ENCODE results near the gene ZSCAN10.

The ZSCAN10 gene

GRCh38 chr16:3112058-3112880 is 13.2 kb upstream of the ZSCAN10 start, which contains the start of gene ZNF205:
ZNF205 (plus strand) TSS chr16:3112586; CDS start chr16:3113431, 845 bp downstream.
- DNase-seq: no peak
- no peak for ATAC-seq

- peak; percentile 94 for DNase-seq
- ATAC-seq: peak; percentile 91
These were observed 7.3 kb upstream of the ZSCAN10 start for GRCh38 chr16:3106205-3106928.

- DNase-seq (peak; percentile 47), ATAC-seq (no peak)
These were observed 2.9 kb upstream of the ZSCAN10 start for GRCh38 chr16:3101841-3102470.

- ATAC-seq: no peak
- peak; percentile 60 for DNase-seq
These were observed 2.1 kb upstream of the ZSCAN10 start for GRCh38 chr16:3101018-3101840.

GRCh38 chr16:3099732-3100499 is 822 bp upstream of the ZSCAN10 start:
- DNase-seq (peak; percentile 95), ATAC-seq (peak; percentile 90)

- ATAC-seq (no peak), DNase-seq (no peak)
These were observed 269 bp upstream of the ZSCAN10 start for GRCh38 chr16:3099395-3099731.

- DNase-seq: no peak
- no peak for ATAC-seq
These were observed 1.8 kb downstream of the ZSCAN10 start for GRCh38 chr16:3097266-3097665.

- no peak for DNase-seq
- ATAC-seq: no peak
These were observed 2.7 kb downstream of the ZSCAN10 start for GRCh38 chr16:3096362-3096761.

- DNase-seq: peak; percentile 73
- ATAC-seq: peak; percentile 77
These were observed 3.2 kb downstream of the ZSCAN10 start for GRCh38 chr16:3095869-3096268.

- ATAC-seq: peak; percentile 22
- peak; percentile 60 for DNase-seq
These were observed 4.6 kb downstream of the ZSCAN10 start for GRCh38 chr16:3094289-3095027.

- ATAC-seq (no peak), DNase-seq (no peak)
These were observed 6.6 kb downstream of the ZSCAN10 start for GRCh38 chr16:3092501-3092941.

GRCh38 chr16:3091551-3091950 is 7.5 kb downstream of the ZSCAN10 start:
- DNase-seq: no peak
- no peak for ATAC-seq

- DNase-seq: no peak
- ATAC-seq: no peak
These were observed 9.1 kb downstream of the ZSCAN10 start for GRCh38 chr16:3089717-3090592.

GRCh38 chr16:3088925-3089716 is 10.0 kb downstream of the ZSCAN10 start:
- no peak for DNase-seq
- ATAC-seq: no peak

- DNase-seq (no peak), ATAC-seq (no peak)
These were observed 10.6 kb downstream of the ZSCAN10 start for GRCh38 chr16:3088450-3088849.

GRCh38 chr16:3087243-3088235 is 11.6 kb downstream of the ZSCAN10 start:
- DNase-seq (no peak), ATAC-seq (no peak)

- ATAC-seq (peak; percentile 66), DNase-seq (no peak)
These were observed 12.4 kb downstream of the ZSCAN10 start for GRCh38 chr16:3086596-3087242.

All from stimulated activated naive CD8-positive, alpha-beta T cell treated with anti-CD3 and anti-CD28 coated beads, Interleukin-15, Interleukin-2, amounts not matched to agents 100 U/mL and 50 U/mL, for 24 hours (primary cell).